Activated CD4-positive, alpha-beta T cell treated with anti-CD3 and anti-CD28 coated beads, Interleukin-2, amount 50 U/mL, for 48 hours (primary cell): ENCODE data around the gene CAPZA2.
"Not testable (repeated sequence)": the region's sequence is repeated elsewhere in the genome, so short reads cannot be mapped to it uniquely, and the experiment has no call there.

Experiments used
- DNase-seq, 2 experiments: peaks; one replicate each; pipeline ENCODE4 v3.0.0-alpha.2; 2020

The CAPZA2 gene

GRCh38 chr7:116862234-116862950 lies at the start of gene CAPZA2:
Gene CAPZA2 (plus strand): TSS chr7:116862587. CDS start chr7:116862612, 25 bp downstream.
- peak; percentile 91 to 92 for DNase-seq

- no peak for DNase-seq
These were observed 49.5 kb upstream of the CAPZA2 start for GRCh38 chr7:116812860-116813259.

- DNase-seq = not testable (repeated sequence)
These were observed 49.0 kb upstream of the CAPZA2 start for GRCh38 chr7:116813371-116813770.

GRCh38 chr7:116815041-116815440 lies 47.3 kb upstream of the CAPZA2 start:
- DNase-seq = no peak

GRCh38 chr7:116820149-116820548 lies 42.2 kb upstream of the CAPZA2 start:
- no peak for DNase-seq

GRCh38 chr7:116821647-116822046 lies 40.7 kb upstream of the CAPZA2 start:
- DNase-seq = not testable (repeated sequence)

GRCh38 chr7:116824449-116824848 lies 37.9 kb upstream of the CAPZA2 start:
- no peak for DNase-seq

- DNase-seq = no peak
These were observed 34.1 kb upstream of the CAPZA2 start for GRCh38 chr7:116828281-116828680.

GRCh38 chr7:116829041-116829440 lies 33.3 kb upstream of the CAPZA2 start:
- DNase-seq = no peak

- DNase-seq = no peak
These were observed 32.9 kb upstream of the CAPZA2 start for GRCh38 chr7:116829493-116829892.

- no peak for DNase-seq
These were observed 29.7 kb upstream of the CAPZA2 start for GRCh38 chr7:116832692-116833091.

GRCh38 chr7:116834815-116835504 lies 27.4 kb upstream of the CAPZA2 start:
- no peak for DNase-seq

- no peak for DNase-seq
These were observed 26.3 kb upstream of the CAPZA2 start for GRCh38 chr7:116836048-116836447.

GRCh38 chr7:116836911-116837310 lies 25.5 kb upstream of the CAPZA2 start:
- no peak for DNase-seq

GRCh38 chr7:116837586-116837985 lies 24.8 kb upstream of the CAPZA2 start:
- DNase-seq = no peak

- no peak for DNase-seq
These were observed 22.1 kb upstream of the CAPZA2 start for GRCh38 chr7:116840256-116840655.

GRCh38 chr7:116842371-116842770 lies 20.0 kb upstream of the CAPZA2 start:
- no peak for DNase-seq

- DNase-seq = no peak
These were observed 19.0 kb upstream of the CAPZA2 start for GRCh38 chr7:116843378-116843777.

- DNase-seq = no peak
These were observed 11.2 kb upstream of the CAPZA2 start for GRCh38 chr7:116851175-116851574.

- no peak for DNase-seq
These were observed 10.7 kb upstream of the CAPZA2 start for GRCh38 chr7:116851671-116852070.

- DNase-seq = no peak
These were observed 8.3 kb upstream of the CAPZA2 start for GRCh38 chr7:116854132-116854531.

- DNase-seq = no peak
These were observed 5.3 kb upstream of the CAPZA2 start for GRCh38 chr7:116857052-116857451.

GRCh38 chr7:116859323-116859722 lies 3.1 kb upstream of the CAPZA2 start:
- no peak for DNase-seq

- no peak for DNase-seq
These were observed 670 bp upstream of the CAPZA2 start for GRCh38 chr7:116861717-116862116.
